Activated naive CD4-positive, alpha-beta T cell treated with anti-CD3 and anti-CD28 coated beads, Interleukin-2, amount 50 U/mL, for 16 hours (primary cell): Measurements from ENCODE around the gene SYNE1.

Source experiments
- DNase-seq: peaks from one replicate; pipeline ENCODE4 v3.0.0-alpha.2; 2020

Gene SYNE1

GRCh38 chr6:152310371-152310954 lies 326.7 kb downstream of the SYNE1 start:
- DNase-seq: no peak

DNA sequence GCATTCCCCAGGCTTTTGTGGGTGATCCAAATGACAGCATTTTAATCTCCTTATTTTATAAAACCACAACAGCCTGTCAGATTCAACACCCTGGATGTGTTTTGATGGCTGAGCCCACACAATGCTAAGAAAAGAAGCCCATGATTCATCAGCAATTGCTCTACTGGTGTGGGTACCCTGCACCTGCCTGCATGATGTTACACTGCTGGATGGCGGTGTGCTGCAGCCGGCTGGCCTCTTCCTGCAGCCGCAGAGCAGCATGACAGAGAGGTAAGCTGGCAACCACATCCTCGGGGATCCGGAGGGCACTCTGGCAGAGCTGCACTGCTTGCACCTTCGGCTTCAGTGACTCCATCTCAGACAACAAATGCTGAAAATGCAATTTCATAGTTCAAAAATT lies 327.5 kb downstream of the SYNE1 start:
- DNase-seq: peak; percentile 60

DNA sequence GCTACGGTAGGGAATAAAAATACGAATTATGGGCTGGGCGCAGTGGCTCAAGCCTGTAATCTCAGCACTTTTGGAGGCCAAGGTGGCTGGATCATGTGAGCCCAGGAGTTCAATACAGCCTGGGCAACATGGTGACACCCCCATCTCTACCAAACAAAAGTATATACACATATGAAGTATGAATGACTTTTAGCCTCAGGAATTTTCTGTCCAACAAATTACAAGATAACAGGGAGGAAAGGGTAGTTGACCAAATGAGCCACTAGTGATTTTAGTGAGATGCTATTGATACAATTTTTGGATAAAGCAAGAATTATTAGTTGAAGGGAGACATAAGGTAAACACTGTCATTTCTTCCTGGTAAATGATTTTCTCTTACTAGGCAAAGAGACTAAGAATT lies 328.2 kb downstream of the SYNE1 start:
- no peak for DNase-seq

- no peak for DNase-seq
Observed at GRCh38 chr6:152308306-152308705, 328.9 kb downstream of the SYNE1 start.

DNA sequence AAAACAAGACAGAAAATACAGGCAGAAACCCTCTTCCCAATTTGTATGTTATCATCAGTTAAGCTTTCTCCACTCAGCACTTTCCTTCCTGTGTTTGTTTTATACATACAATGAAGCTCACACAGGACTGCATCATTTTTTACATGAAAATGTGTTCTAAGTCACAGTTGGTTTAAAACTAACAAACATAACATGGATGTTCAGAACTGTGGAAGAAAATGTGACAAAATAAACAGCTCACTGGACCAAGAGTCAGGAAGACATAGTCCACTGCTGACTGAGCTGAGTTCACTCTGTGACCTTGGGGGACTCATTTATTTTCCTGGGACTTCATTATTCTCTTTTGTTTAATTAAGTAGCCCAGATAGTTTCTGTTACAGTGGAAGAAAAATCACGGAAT lies 331.5 kb downstream of the SYNE1 start:
- no peak for DNase-seq

- peak; percentile 88 for DNase-seq
Observed at GRCh38 chr6:152301765-152302568, 335.2 kb downstream of the SYNE1 start.

DNA sequence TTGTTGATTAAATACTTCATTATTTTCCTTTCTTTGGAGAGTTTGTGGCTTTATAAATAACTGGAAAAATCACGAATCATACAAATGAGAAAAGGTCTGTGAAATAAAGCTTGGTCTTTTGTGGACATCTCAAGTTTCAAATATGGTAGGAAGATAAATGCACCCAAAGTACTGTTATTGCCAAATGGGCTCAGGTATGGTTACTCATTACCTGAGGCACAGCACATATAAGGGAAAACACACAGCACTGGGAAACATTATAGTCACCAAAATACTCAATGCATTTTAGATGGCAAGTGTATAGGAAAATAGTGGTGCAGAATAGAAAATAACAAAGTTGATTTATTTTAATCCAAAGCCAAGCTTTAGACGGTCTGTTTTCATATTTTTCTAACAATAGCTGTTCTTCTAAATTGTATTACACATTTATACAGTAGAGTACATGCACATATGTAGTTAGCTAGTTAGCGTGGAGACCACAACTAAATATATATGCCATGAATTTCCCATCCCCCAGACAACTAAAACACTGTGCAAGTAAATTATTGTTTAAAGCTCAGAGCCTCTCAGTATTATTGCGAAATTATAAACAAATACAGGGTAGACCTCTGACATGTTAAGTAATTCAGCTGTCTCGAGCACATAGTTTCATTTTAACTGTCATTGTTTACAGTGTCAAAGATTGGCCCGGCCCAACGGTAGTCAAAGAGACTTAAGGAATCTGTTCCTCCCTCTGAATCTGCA lies 336.0 kb downstream of the SYNE1 start:
- no peak for DNase-seq

- no peak for DNase-seq
Observed at GRCh38 chr6:152300517-152300916, 336.6 kb downstream of the SYNE1 start.

DNA sequence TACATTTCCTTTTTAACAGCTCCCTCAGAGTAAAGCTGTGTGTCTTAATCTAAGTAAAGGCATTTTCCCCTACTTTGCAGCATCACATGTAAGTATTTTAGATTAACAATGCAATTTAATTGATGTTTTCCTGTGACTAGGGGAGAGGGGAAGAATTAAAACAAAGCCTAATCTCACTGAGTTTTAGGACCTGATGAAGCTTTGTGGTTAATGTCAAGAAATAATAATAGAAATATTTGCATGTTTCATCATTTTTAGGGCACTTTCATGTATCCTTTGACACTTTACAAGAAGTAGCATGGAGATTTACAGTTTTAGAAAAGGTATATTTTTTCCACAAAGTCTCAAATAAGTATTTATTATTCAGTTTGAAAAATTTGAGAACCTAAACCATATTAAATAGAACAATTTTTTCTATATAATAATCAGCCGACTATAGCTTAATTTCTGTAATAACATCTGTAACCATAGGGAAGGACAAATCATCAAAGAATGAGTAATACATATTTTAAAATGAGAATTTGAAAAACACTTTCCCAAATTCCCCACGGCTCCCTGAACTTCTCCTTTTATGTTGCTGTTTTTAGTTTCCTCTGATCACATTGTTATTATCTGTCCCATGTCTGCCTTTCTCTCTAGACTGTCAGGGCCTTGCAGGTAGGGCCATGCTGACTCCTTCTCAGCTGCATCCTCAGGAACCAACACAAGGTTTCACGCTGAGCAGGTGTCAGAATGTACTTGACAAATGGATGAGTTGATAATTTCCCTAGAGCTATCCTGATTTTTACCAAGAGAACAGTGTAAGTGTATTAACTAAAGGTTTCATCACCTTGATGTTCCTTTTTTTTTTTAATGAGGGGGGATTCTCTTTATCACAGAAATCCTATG lies 338.1 kb downstream of the SYNE1 start:
- no peak for DNase-seq

DNA sequence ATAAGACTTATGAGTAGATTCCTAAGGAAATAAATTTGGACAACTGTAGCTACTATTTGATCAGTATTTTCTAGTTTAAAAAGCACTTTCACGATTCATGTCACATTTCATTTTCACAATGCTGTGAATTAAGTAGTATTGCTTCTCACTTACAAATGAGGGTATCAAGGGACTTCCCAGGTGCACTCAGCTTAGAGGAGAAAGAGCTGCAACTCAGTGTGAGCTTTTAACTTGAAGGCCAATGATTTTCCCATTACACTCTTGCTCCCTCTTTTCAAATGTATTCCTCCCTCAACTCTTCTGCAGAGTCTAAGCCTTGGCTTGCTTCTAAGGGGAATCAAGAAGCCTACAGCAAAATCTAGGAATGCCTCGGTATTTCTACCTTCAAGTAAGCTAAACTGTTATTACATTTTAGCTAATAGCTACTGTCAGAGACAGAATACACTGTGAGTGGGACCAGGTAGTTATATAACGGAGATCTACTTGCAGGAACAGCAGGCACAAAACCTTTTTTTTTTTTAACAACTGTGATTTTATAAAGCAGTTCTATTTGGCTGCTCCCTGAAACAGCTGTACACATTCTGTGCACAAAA lies 339.0 kb downstream of the SYNE1 start:
- no peak for DNase-seq

- no peak for DNase-seq
Observed at GRCh38 chr6:152296648-152297376, 340.4 kb downstream of the SYNE1 start.

GRCh38 chr6:152295920-152296319 lies 341.2 kb downstream of the SYNE1 start:
- no peak for DNase-seq

GRCh38 chr6:152295346-152295745 lies 341.8 kb downstream of the SYNE1 start:
- no peak for DNase-seq

DNA sequence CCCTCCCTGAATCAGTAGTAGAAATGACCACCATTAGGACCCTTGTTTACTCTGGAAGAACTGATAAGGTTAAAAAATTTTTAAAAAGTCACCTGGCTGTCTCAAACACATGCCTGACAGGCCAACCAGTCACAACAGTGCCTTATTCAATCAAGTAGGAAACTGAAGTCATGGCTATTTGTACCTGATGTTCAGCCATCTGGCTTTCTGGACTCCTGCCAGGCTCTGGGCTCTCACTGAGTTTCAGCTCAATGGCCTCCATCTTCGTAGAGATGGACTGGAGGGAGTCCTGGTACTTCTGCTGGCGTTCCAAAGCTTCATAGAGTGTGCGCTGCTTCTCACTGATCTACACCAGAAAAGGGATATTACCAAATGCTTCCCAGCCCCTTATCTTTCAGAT lies 343.8 kb downstream of the SYNE1 start:
- no peak for DNase-seq

- DNase-seq: no peak
Observed at GRCh38 chr6:152292555-152292954, 344.6 kb downstream of the SYNE1 start.

- DNase-seq: no peak
Observed at GRCh38 chr6:152290693-152291092, 346.5 kb downstream of the SYNE1 start.

GRCh38 chr6:152277826-152278329 lies 359.3 kb downstream of the SYNE1 start:
- no peak for DNase-seq

GRCh38 chr6:152273638-152274037 lies 363.5 kb downstream of the SYNE1 start:
- DNase-seq: no peak

DNA sequence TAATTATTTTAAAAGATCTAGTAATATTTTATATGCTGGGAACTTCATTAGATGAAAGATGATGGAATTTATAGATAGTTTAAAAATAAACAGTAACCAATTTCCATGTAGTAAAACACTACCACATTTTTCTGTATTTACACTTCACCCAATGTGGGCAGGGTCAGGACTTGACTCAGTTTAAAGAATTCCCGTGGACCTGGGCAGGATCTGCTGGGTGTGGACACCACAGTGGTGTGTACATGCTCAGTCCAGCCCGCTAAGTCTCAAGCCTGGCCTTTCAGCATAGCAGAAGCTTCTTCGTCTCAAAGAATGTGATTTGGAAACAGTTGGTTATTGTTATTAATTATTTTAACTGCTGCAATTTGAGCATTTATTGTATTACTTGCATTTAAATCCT lies 364.2 kb downstream of the SYNE1 start:
- no peak for DNase-seq

GRCh38 chr6:152272486-152272885 lies 364.7 kb downstream of the SYNE1 start:
- no peak for DNase-seq

DNA sequence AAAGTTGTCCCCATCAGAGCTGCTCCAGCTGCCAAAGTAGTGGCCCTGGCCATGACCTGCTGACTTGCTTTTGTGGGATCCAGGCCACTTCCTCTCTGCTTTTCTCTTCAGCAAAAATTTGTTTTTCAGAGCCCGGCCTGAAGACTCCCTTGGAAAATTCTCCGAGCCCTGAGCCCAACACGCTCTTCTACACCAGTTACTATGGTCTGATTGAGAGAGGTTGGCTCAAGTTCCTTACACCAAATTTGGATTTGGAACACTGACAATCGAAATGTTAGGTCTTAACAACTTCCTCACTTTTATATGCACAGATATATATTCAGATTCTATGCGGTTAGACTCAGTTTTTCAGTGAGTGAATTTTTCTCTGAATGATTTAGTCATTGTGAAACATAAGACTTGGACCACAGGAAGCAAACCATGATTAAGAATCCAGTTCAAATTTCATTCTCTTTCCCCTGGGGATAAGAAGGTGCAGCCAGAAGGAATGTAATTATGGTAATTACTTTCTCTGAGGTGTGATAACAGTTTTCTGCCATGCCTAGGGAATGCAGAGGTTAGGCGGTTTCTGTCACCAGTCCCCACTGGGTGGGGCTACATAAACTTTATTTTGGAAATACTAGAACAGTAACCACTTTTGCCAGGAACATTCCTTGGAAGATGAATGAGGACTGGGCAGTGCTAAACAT lies 365.2 kb downstream of the SYNE1 start:
- no peak for DNase-seq
